Left colon (tissue), 2 donors: Measurements from ENCODE around the gene RGS1. TPM values are rescaled to one million over a fixed set of nuclear protein-coding genes. Genes with fewer than 3 reads are reported as not detected.
A peak's percentile ranks its signal among the peaks of the same experiment; 100 is the strongest.

Experiments
- ATAC-seq: fragments of 200-7000 bp; cut with Tn5 transposase; one replicate; pipeline ENCODE4 v1.9.1; 2020; ENCODE audit warnings: mild to moderate bottlenecking, moderate library complexity
- DNase-seq, 2 donors: peaks; one replicate each; pipeline ENCODE4 v3.0.0-alpha.2; 2020
- intact Hi-C, 2 donors: fragments of 100-400 bp; cut with DNase I in 1 of 2; cut with micrococcal nuclease in 1 of 2; formaldehyde crosslinking; loops; one replicate each; pipeline versions ENCODE4 v1.11.2 to v1.14.0; 2022; cut with DNase I, micrococcal nuclease
- total RNA-seq, 2 donors: library from RNA; stranded (reverse); fragmentation: NEBNext Ultra II Directional; extraction: Animal tissue kit (Norgen Biotek cat#: 25700); gene quantifications; one replicate each; pipeline ENCODE4 v1.2.1, GENCODE V29; 2021
- donor health status: DM: no; HTN: no; CAD: no.
- donor health status: DM: yes; HTN: yes; CAD: no.

Gene RGS1
- total RNA-seq, 2 donors from 2014 or later: 11.0 to 27.1 TPM

GRCh38 chr1:192577145-192578140 lies 1.9 kb downstream of the RGS1 start:
- DNase-seq: no peak
- ATAC-seq: no peak
- intact Hi-C loops: no loop called here

- intact Hi-C loops: no loop called here
- no peak for ATAC-seq
Measured at GRCh38 chr1:192578144-192578909, 2.8 kb downstream of the RGS1 start.

GRCh38 chr1:192579010-192579738 lies 3.6 kb downstream of the RGS1 start:
- ATAC-seq (no peak), DNase-seq (no peak)
- intact Hi-C loops: no loop called here

More at GRCh38 chr1:192578144-192578909, 2.8 kb downstream of the RGS1 start:
- DNase-seq: no peak

GRCh38 chr1:192580351-192580962 lies 4.9 kb downstream of the RGS1 start:
- intact Hi-C loops: no loop called here
- ATAC-seq (peak; percentile 61), DNase-seq (no peak)

- no peak for ATAC-seq
- intact Hi-C loops: no loop called here
- DNase-seq: no peak
Measured at GRCh38 chr1:192581131-192581927, 5.8 kb downstream of the RGS1 start.

GRCh38 chr1:192584866-192585265 lies 9.3 kb downstream of the RGS1 start:
- ATAC-seq (no peak), DNase-seq (no peak)
- intact Hi-C loops: no loop called here

- ATAC-seq: peak; percentile 83
- no peak for DNase-seq
- intact Hi-C loops: no loop called here
Measured at GRCh38 chr1:192587386-192588266, 12.1 kb downstream of the RGS1 start.

- ATAC-seq: no peak
- DNase-seq: no peak
- intact Hi-C loops: no loop called here
Measured at GRCh38 chr1:192588546-192588945, 13.0 kb downstream of the RGS1 start.

GRCh38 chr1:192589813-192590212 lies 14.2 kb downstream of the RGS1 start:
- intact Hi-C loops: no loop called here
- DNase-seq (no peak), ATAC-seq (no peak)

GRCh38 chr1:192592517-192592916 lies 16.9 kb downstream of the RGS1 start:
- no peak for DNase-seq
- ATAC-seq: no peak
- intact Hi-C loops: no loop called here

- DNase-seq: no peak
- intact Hi-C loops: no loop called here
- ATAC-seq: no peak
Measured at GRCh38 chr1:192592981-192593708, 17.6 kb downstream of the RGS1 start.

- DNase-seq (no peak), ATAC-seq (no peak)
- intact Hi-C loops: no loop called here
Measured at GRCh38 chr1:192595299-192595698, 19.7 kb downstream of the RGS1 start.

GRCh38 chr1:192598589-192598988 lies 23.0 kb downstream of the RGS1 start:
- intact Hi-C loops: no loop called here
- no peak for ATAC-seq
- no peak for DNase-seq

- no peak for DNase-seq
- intact Hi-C loops: loop anchor here in 1 of 2 donors (10.0 kb wide), 1 partner anchor 125 kb away; no protein-coding TSS in a partner anchor
- no peak for ATAC-seq
Measured at GRCh38 chr1:192600275-192600674, 24.7 kb downstream of the RGS1 start.

GRCh38 chr1:192601143-192601542 lies 25.6 kb downstream of the RGS1 start:
- intact Hi-C loops: loop anchor here in 1 of 2 donors (10.0 kb wide), 1 partner anchor 126 kb away; no protein-coding TSS in a partner anchor
- no peak for DNase-seq
- no peak for ATAC-seq

GRCh38 chr1:192601567-192601966 lies 26.0 kb downstream of the RGS1 start:
- DNase-seq: no peak
- intact Hi-C loops: loop anchor here in 1 of 2 donors (10.0 kb wide), 1 partner anchor 127 kb away; no protein-coding TSS in a partner anchor
- ATAC-seq: no peak
